H9 (cell line): ENCODE results near the gene ARHGAP24. TPM values are rescaled to one million over a fixed set of nuclear protein-coding genes. Genes with fewer than 3 reads are reported as not detected.

Experiments
- DNase-seq: peaks from one replicate; pipeline ENCODE4 v3.0.0-alpha.2; 2017
- H2AFZ ChIP-seq: one replicate; pipeline ENCODE4 v1.6.1; 2013; ENCODE audit warnings: mild to moderate bottlenecking, low read length, control low read depth, moderate library complexity
- H2AK5ac ChIP-seq: 2 replicates; pipeline ENCODE4 v1.6.1; 2013; ENCODE audit warnings: low read length, control low read depth, mixed read lengths; ENCODE audit not compliant: insufficient read length
- H2BK120ac ChIP-seq: one replicate; pipeline ENCODE4 v1.6.1; 2013; ENCODE audit warnings: low read depth, mild to moderate bottlenecking, low read length, control low read depth, inconsistent platforms; ENCODE audit not compliant: poor library complexity, severe bottlenecking
- H2BK12ac ChIP-seq: 2 replicates; pipeline ENCODE4 v1.6.1; 2013; ENCODE audit warnings: low read length, control low read depth, mixed read lengths, low read depth; ENCODE audit not compliant: insufficient read length
- H2BK15ac ChIP-seq: 2 replicates; pipeline ENCODE4 v1.6.1; 2013; ENCODE audit warnings: low read depth, low read length, control low read depth
- H2BK20ac ChIP-seq: one replicate; pipeline ENCODE4 v1.6.1; 2013; ENCODE audit warnings: low read depth, mild to moderate bottlenecking, low read length, control low read depth, inconsistent platforms; ENCODE audit not compliant: poor library complexity, severe bottlenecking
- H2BK5ac ChIP-seq: 2 replicates; pipeline ENCODE4 v1.6.1; 2013; ENCODE audit warnings: low read length, control low read depth, mixed read lengths; ENCODE audit not compliant: insufficient read length
- H3K14ac ChIP-seq: 2 replicates; pipeline ENCODE4 v1.6.1; 2013; ENCODE audit warnings: low read length, control low read depth; ENCODE audit not compliant: insufficient read depth
- H3K18ac ChIP-seq: 2 replicates; pipeline ENCODE4 v1.6.1; 2013; ENCODE audit warnings: low read depth, mild to moderate bottlenecking, mixed read lengths, low read length, control low read depth; ENCODE audit not compliant: insufficient read length
- H3K23ac ChIP-seq: 2 replicates; pipeline ENCODE4 v1.6.1; 2013; ENCODE audit warnings: low read length, control low read depth, mixed read lengths, low read depth; ENCODE audit not compliant: insufficient read length
- H3K23me2 ChIP-seq: 2 replicates; pipeline ENCODE4 v1.6.1; 2013; ENCODE audit warnings: low read depth, mild to moderate bottlenecking, mixed read lengths, low read length, control low read depth; ENCODE audit not compliant: insufficient read length, poor library complexity, severe bottlenecking
- H3K27ac ChIP-seq: 2 replicates; pipeline ENCODE4 v1.5.1; 2013; ENCODE audit warnings: low read length, control low read depth, mixed read lengths, low read depth; ENCODE audit not compliant: insufficient read length
- H3K27me3 ChIP-seq: 2 replicates; pipeline ENCODE4 v1.6.1; 2013; ENCODE audit warnings: low read length, control low read depth, inconsistent platforms; ENCODE audit not compliant: insufficient read depth
- H3K4ac ChIP-seq: 2 replicates; pipeline ENCODE4 v1.6.1; 2013; ENCODE audit warnings: low read depth, mild to moderate bottlenecking, control low read depth, inconsistent platforms, low read length, moderate library complexity
- H3K4me1 ChIP-seq: 2 replicates; pipeline ENCODE4 v1.6.1; 2013; ENCODE audit warnings: low read length, control low read depth, inconsistent platforms; ENCODE audit not compliant: insufficient read depth
- H3K4me2 ChIP-seq: 2 replicates; pipeline ENCODE4 v1.6.1; 2013; ENCODE audit warnings: low read length, control low read depth, mixed read lengths; ENCODE audit not compliant: insufficient read length, insufficient read depth
- H3K56ac ChIP-seq: 2 replicates; pipeline ENCODE4 v1.6.1; 2013; ENCODE audit warnings: low read depth, mild to moderate bottlenecking, mixed read lengths, low read length, control low read depth; ENCODE audit not compliant: insufficient read length
- H3K79me1 ChIP-seq: 2 replicates; pipeline ENCODE4 v1.6.1; 2013; ENCODE audit warnings: low read depth, mild to moderate bottlenecking, moderate library complexity, low read length, control low read depth, inconsistent platforms; ENCODE audit not compliant: insufficient read depth, poor library complexity, severe bottlenecking
- H3K79me2 ChIP-seq: 2 replicates; pipeline ENCODE4 v1.6.1; 2013; ENCODE audit warnings: low read length, control low read depth, inconsistent platforms; ENCODE audit not compliant: insufficient read depth
- H3K9ac ChIP-seq: 2 replicates; pipeline ENCODE4 v1.6.1; 2013; ENCODE audit warnings: low read length, control low read depth, mixed read lengths; ENCODE audit not compliant: insufficient read length; ENCODE audit errors: extremely low read depth
- H3K9me3 ChIP-seq: one replicate; pipeline ENCODE4 v1.6.1; 2013; ENCODE audit warnings: low read depth, low read length, inconsistent platforms; ENCODE audit not compliant: control insufficient read depth
- H3T11ph ChIP-seq: one replicate; pipeline ENCODE4 v1.6.1; 2013; ENCODE audit warnings: mild to moderate bottlenecking, low read length, control low read depth, inconsistent platforms
- H4K20me1 ChIP-seq: one replicate; pipeline ENCODE4 v1.6.1; 2013; ENCODE audit not compliant: control insufficient read depth, insufficient read length, insufficient read depth
- H4K5ac ChIP-seq: 2 replicates; pipeline ENCODE4 v1.6.1; 2013; ENCODE audit warnings: low read depth, mild to moderate bottlenecking, mixed read lengths, low read length, control low read depth; ENCODE audit not compliant: insufficient read length
- H4K8ac ChIP-seq: replicated peaks from 2 replicates; pipeline ENCODE4 v1.6.1; 2013; ENCODE audit warnings: low read length, control low read depth, mixed read lengths, low read depth; ENCODE audit not compliant: insufficient read length
- H4K91ac ChIP-seq: 2 replicates; pipeline ENCODE4 v1.6.1; 2013; ENCODE audit warnings: low read depth, mild to moderate bottlenecking, moderate library complexity, mixed read lengths, low read length, control low read depth; ENCODE audit not compliant: insufficient read length
- H3K27ac Mint-ChIP-seq, 3 experiments: 2 replicates in 2 of 3; 3 replicates in 1 of 3; pipeline ENCODE4 v1.8.0; 2020 to 2021; ENCODE audit warnings: mixed read lengths in 3 of 3, mild to moderate bottlenecking in 1 of 3, moderate library complexity in 1 of 3
- H3K27me3 Mint-ChIP-seq: 2 replicates; pipeline ENCODE4 v1.8.0; 2021; ENCODE audit warnings: low read depth, mild to moderate bottlenecking, moderate library complexity, mixed read lengths
- H3K36me3 Mint-ChIP-seq, 3 experiments: 2 replicates in 2 of 3; 3 replicates in 1 of 3; pipeline ENCODE4 v1.8.0; 2020 to 2021; ENCODE audit warnings: low read depth in 3 of 3, mixed read lengths in 3 of 3; ENCODE audit not compliant: insufficient read depth in 1 of 3
- H3K4me1 Mint-ChIP-seq, 2 experiments: 2 replicates each; pipeline ENCODE4 v1.8.0; 2020; ENCODE audit warnings: mixed read lengths in 2 of 2
- H3K4me3 Mint-ChIP-seq, 2 experiments: 2 replicates in 1 of 2; 3 replicates in 1 of 2; pipeline ENCODE4 v1.8.0; 2020 to 2021; ENCODE audit warnings: mild to moderate bottlenecking in 2 of 2, mixed read lengths in 2 of 2, moderate library complexity in 1 of 2
- H3K9me3 Mint-ChIP-seq, 2 experiments: 2 replicates in 1 of 2; 3 replicates in 1 of 2; pipeline ENCODE4 v1.8.0; 2020; ENCODE audit warnings: mild to moderate bottlenecking in 2 of 2, mixed read lengths in 2 of 2, moderate library complexity in 1 of 2
- CTCF ChIP-seq: fragments of 200-600 bp; sonication (generic); conservative IDR thresholded peaks from 3 replicates; pipeline ENCODE4 v1.8.0; 2021; ENCODE audit warnings: antibody characterized with exemption, mild to moderate bottlenecking
- WGBS: extraction: QIAGEN DNeasy Blood & Tissue Kit; methylation state at CpG from one replicate; pipeline ENCODE4 v1.1.7; 2013; ENCODE audit warnings: missing lambda C conversion rate, low lambda C conversion rate, mixed read lengths; ENCODE audit not compliant: insufficient read length; ENCODE audit errors: extremely low coverage; 5-methylcytosine and 5-hydroxymethylcytosine counted together
- total RNA-seq: library from RNA; stranded (reverse); gene quantifications from 2 replicates; pipeline ENCODE4 v1.2.1, GENCODE V29; 2021

Gene ARHGAP24
- total RNA-seq, 1 experiment from 2014 or later: 0.37 TPM

GRCh38 chr4:85828027-85828890 is 353.3 kb downstream of the ARHGAP24 start:
- Histone ChIP-seq H3K18ac (no peak overlapping the region), H3K23ac (no peak overlapping the region), H4K91ac (no peak overlapping the region), H3K4ac (no peak overlapping the region), H3K14ac (no peak overlapping the region), H2BK120ac (no peak overlapping the region), H2BK5ac (no peak overlapping the region), H2AK5ac (no peak overlapping the region), H3K56ac (no peak overlapping the region), H2AFZ (no peak overlapping the region), H3K23me2 (peaks cover 5% of the 10 kb centered on the region), H3K9me3 (no peaks in the 10 kb centered on the region), H3K4me1 (peaks cover 6% of the 10 kb centered on the region; the same call in 1 of the 2 replicates), H4K5ac (no peak overlapping the region), H3K27ac (no peak overlapping the region), H3K9ac (no peak overlapping the region), H2BK20ac (no peak overlapping the region), H2BK15ac (no peak overlapping the region), H3K79me1 (no peaks in the 10 kb centered on the region), H3K27me3 (no peaks in the 10 kb centered on the region), H4K20me1 (no peaks in the 10 kb centered on the region), H3K79me2 (no peaks in the 10 kb centered on the region), H3K4me2 (no peak overlapping the region), H2BK12ac (no peak overlapping the region), H4K8ac (no peak overlapping the region), H3T11ph (no peak overlapping the region)
- H3K27me3 Mint-ChIP-seq: no peaks in the 10 kb centered on the region
- H3K4me3 Mint-ChIP-seq: peak overlapping the region in 1 of 2 experiments; percentile 8; a peak in 1 of 5 replicates
- no peaks in the 10 kb centered on the region for H3K9me3 Mint-ChIP-seq
- WGBS: 100% methylated on average over 1 of the region's 13 CpGs
- no peak for TF ChIP-seq CTCF
- no peaks in the 10 kb centered on the region for H3K36me3 Mint-ChIP-seq
- H3K27ac Mint-ChIP-seq: peak overlapping the region in 1 of 3 experiments; percentile 21; a peak in 1 of 7 replicates
- no peak for DNase-seq
- peaks cover 48 to 51% of the 10 kb centered on the region in 2 experiments for H3K4me1 Mint-ChIP-seq
